ENCODE data around the gene SPOCK2. TPM values are rescaled to one million over a fixed set of nuclear protein-coding genes. Genes with fewer than 3 reads are reported as not detected.
"Not testable (repeated sequence)": the region's sequence is repeated elsewhere in the genome, so short reads cannot be mapped to it uniquely, and the experiment has no call there.

SPOCK2 gene
- total RNA-seq, 1 experiment from 2014 or later = 0.29 TPM

DNA sequence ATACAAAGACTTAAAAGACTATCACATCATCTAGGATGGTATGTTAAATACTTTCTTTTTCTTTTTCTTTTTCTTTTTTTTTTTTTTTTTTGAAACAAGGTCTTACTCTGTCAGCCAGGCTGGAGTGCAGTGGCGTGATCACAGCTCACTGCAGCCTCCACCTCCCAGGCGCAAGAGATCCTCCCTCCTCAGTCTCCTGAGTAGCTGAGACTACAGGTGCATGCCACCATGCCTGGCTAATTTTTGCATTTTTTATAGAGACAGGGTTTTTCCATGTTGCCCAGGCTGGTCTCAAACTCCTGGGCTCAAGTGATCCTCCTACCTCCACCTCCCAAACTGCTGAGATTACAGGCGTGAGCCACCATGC is 19.6 kb upstream of the SPOCK2 start:
- DNase-seq (ENCODE audit: low read depth) = not testable (repeated sequence)

DNA sequence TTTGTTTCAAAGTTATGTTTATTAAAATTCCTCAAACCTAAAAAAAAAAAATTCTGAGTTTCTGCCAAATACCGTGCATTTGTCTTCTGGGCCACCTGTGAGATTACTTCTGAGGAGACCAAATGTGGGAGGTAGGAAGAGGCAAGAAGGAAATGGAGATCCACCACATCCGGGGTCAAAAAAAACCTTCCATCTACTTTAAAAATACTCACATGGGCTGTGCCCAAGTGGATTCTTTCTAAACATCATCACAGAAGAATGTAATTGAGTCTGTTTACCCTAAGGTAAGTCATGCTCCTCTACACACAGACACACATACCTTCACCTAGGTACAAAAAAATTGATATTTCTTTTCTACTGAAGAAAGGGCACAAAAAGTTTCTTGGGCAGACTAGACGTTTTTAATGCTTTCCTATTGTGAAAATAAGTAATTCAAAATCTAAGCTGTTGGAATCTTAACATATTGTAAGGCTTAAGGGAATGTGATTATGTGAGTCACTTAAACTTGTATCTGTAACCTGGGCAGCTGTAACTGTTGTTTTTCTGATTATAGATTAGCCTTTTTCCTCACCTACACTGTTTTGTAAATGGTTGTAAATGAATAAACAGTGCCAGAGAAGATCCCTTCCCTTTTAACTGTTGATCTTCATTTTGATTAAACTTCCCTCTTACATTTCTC is 19.1 kb upstream of the SPOCK2 start:
- DNase-seq (ENCODE audit: low read depth) = no peak

DNA sequence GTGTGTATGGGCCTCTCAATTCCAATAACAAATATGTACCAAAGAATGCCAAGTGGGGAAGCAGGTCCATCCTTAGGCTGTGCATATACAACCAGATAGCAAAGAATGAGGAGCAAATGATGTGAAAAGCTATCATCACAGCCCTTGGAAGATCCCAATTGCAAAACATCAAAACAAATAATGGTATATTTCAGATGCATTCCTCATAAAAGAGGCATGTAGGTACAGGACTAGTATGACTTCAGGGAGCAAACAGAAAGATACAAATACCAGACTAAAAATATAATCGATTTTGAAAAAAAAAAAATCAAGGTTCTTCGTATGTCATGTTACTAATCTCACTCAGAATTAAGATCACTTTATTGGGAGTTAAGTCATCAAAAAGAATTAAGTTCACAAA is 18.5 kb upstream of the SPOCK2 start:
- DNase-seq (ENCODE audit: low read depth) = no peak

DNA sequence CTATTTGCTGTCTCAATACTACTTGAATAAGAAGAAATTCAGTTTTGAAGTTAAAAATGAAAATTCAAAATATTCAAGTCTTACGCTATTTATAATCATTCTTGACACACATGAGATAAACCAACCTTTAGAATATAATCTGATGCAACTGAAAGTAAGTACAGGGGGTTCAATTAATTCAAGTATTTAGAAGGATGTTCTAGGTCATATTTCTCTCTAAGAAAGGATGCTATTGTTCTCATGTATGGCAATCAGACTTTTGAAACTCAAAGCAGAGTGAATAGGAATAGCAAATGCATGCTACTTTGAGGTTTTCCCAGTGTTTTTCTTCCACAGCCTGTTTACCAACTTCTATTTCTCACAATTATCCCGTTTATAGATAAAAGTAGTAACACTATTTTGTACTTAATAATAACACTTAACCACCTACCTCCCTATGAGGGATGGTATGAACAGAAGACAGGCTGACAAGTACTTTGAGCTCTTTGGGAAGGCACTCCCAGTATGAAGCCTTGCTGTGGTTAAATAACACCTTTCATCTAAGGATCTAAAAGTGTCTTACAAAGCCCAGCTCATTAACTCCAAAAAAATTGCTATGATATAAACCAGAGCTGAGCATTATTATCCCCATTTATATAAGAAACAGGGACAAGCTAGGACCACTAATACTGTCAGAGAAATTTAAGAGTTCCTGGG is 18.0 kb upstream of the SPOCK2 start:
- no peak for DNase-seq (ENCODE audit: low read depth)

DNA sequence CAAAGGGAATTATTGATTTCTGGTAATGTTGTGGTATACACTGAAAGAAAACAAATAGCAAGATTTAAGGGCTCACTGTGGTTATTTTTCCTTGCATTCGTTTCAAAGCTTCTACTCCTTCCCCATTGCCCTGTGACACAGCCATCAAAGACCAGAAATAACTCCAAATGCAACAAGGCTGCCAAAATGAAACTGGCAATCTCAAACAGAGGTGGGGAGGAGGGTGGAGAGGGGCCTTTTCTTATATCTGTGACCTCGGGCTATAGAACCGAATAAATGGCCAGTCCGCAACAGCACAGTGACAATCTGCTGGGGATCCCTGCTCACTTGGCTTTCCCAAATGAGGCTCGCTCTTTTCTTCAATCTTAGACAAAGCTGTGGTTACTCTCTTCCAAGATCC is 17.4 kb upstream of the SPOCK2 start:
- no peak for DNase-seq (ENCODE audit: low read depth)

DNA sequence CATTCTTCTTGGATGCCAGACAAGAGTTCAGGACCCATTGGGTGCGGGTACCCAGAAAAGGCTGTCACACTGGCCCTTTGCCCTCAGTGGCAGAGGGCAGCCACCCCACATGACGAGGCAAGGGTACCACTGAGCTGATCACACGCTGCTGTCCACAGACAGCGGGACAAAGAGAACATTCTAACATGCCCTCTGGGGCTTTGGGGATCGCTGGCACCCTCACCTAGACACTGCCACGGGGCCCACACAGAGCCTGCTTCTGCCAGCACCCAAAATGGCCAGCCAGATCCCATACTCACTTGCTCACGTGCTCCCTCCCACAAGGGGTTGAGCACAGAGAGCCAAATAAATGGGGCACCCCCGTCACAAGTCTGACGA is 16.7 kb upstream of the SPOCK2 start:
- no peak for DNase-seq (ENCODE audit: low read depth)

DNA sequence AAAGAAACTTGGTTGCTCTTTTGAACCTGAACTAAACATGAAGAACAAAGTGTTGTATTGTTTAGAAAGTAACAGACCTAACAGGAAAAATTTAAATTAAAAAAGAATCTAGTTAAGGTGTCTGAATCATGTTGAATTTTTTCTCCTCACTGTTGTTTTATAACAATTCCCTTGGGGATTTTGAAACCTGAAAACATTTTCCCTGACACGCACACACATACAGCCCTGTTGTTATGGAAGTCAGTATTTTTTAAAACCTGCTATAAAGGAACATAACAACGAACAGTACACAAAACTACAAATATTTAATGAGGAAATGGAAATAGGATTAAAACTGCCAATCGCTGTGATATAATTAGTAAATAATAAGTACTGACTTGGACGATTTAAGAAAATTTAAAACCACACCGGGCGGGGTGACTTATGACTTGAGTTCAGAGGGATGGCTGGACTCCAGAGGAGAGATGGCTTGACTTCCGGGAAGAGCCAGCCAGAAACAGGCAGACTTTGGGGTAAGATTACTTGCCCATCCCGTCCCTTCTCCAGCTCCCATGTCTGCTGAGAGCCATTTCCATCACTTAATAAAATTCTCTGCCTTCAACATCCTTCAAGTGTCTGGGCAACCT is 16.2 kb upstream of the SPOCK2 start:
- DNase-seq (ENCODE audit: low read depth) = no peak

- DNase-seq (ENCODE audit: low read depth) = no peak
Measured at GRCh38 chr10:72099600-72099921, 11.2 kb upstream of the SPOCK2 start.

DNA sequence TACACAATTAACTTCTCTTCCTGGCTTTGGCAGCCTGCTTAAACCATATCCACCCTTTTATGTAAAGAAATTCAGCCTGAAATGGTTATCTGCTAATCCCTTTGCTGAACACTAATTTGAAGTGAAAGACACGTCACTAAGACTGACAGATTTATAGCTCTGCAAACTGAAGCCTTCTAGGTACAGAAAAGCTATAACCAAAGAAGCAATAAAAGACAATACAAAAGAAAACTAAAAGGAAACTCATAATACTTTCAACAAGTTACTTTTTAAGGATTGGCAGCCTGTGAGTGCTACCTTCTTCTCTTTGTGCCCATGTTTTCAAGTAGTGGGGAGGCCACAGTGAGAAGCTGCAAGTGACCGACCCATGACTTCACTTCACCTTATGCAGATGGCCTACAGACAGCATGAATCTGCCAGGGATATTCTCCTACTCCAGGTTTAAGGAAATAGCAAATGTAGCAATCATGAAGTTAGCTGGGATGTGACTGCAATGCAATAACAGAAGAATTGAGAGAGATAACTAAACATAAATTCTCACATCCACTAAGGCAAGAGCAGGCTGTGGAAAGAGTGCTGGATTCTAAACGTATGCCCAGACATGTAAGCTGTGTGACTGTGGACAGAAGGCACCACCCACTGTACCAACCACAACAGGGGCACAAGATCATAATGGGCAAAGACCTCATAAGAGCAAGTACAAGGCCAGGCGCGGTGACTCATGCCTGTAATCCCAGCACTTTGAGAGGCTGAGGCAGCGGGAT is 10.7 kb upstream of the SPOCK2 start:
- DNase-seq (ENCODE audit: low read depth) = no peak

DNA sequence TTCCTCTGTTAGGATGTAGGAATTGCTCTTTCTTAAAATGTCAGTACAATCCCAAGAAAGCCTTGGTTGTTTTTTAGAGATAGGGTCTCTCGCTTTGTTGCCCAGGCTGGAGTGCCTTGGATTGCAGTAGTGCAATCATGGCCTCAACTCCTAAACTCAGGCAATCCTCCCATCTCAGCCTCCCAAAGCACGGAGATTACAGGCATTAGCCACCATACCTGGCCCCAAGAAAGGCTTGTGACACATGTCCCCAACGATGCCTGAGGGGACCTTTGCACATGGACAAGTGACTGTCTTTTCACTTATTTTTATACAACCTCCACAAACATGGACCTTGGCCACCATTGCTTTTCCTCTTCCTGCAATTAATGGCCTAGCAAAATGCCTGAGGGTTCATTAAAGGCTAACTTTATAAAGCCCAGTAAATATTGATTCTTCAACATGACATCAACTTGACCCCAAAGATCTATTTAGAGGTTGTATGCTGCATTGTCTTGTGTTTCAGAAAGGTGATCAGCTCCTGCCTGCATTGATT is 10.0 kb upstream of the SPOCK2 start:
- DNase-seq (ENCODE audit: low read depth) = no peak

- peak; percentile 78 for DNase-seq (ENCODE audit: low read depth)
Measured at GRCh38 chr10:72097448-72098300, 9.3 kb upstream of the SPOCK2 start.

- DNase-seq (ENCODE audit: low read depth) = no peak
Measured at GRCh38 chr10:72096115-72097000, 8.0 kb upstream of the SPOCK2 start.

DNA sequence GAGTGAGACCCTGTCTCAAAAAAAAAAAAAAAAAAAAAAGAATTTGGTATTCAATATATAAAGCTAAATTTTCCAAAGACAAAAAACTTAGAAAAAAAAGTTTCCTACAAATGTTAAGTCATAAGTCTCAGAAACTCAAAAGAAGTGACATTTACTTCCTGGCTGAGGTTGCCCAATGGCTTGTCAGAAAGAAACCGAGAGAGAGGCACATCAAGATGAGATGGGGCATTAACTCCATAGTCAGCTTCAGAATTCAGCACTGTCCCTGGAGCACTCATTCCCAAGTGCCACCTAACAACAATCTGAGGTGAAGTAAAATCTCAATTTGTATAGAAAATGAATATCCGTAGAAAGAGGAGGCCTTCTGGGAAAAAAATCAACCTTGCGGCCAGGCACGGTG is 6.8 kb upstream of the SPOCK2 start:
- DNase-seq (ENCODE audit: low read depth) = no peak

DNA sequence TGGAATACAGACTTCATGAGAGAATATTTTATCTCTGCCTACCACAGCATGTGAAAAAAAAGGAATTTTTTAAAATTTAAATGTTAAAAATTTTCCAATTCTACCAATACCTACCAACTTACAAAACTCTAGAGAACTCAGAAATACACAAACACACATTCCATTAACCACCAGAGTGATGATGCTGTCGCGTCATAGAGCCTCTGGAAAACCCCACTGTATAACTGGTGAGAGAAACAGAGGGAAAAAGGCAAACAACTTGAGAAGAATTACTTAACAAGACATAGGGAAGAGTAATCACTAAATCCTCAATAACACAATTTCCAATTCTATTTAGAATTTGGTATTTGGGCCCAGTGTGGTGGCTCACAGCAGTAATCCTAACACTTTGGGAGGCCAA is 6.2 kb upstream of the SPOCK2 start:
- no peak for DNase-seq (ENCODE audit: low read depth)

- DNase-seq (ENCODE audit: low read depth) = no peak
Measured at GRCh38 chr10:72093450-72093849, 5.1 kb upstream of the SPOCK2 start.

GRCh38 chr10:72092987-72093386 is 4.6 kb upstream of the SPOCK2 start:
- DNase-seq (ENCODE audit: low read depth) = no peak

DNA sequence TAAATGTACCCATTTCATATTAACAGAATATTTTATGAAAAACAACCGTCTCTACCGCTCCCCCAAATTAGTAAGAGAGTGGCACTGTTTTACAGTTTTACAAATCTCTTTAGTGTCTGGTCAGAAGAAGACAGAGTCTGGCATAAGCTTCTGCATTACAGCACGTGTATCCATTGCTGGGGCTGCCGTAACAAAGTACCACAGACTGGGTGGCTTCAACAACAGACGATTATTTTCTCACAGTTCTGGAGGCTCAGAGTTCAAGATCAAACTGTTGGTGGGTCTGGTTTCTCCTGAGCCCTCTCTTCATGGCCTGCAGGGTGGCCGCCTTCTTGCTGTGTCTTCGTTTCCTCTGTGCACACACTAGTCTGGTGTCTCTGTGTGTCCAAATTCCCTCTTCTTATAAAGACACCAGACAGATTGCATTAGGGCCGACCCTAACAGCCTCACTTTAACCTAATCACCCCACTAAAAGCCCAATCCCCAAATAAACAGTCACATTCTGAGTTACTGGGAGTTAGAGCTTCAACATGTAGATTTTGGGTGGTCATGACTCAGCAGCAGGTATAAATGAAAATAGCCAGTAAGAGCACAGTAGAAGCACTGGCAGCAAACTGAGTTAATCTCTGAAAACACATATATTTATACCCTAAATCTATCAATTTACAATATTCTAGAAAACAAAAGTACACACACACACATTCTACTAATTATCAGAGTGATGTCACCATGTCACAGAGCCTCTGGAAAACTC is 4.0 kb upstream of the SPOCK2 start:
- no peak for DNase-seq (ENCODE audit: low read depth)

DNA sequence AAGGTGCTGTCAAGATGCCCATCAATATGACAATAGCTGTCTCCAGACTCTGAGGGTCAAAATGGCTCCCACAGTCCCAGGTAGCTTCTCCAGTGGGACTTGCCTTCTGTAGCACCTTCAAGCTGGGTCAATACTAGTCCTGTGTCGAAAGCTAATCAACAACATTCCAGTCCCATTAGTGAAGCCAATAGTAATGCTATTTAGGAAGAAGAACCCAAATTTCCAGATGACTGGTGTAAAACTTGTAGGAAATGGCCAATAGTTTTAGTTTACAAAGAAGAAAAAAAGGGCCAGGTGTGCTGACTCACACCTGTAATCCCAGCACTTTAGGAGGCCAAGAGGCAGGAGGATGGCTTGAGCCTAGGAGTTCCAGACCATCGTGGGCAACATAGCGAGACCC is 2.0 kb upstream of the SPOCK2 start:
- DNase-seq (ENCODE audit: low read depth) = no peak

- no peak for DNase-seq (ENCODE audit: low read depth)
Measured at GRCh38 chr10:72089618-72090017, 1.3 kb upstream of the SPOCK2 start.
